NOMO-1 treated with DMSO at 0.1 percent for 48 hours (cell line): ENCODE data around the gene FBXO15.

Experiments
- DNase-seq: peaks from one replicate; lab custom pipeline; 2025; ENCODE audit not compliant: unreplicated experiment; lab: John Stamatoyannopoulos, UW

Gene FBXO15

DNA sequence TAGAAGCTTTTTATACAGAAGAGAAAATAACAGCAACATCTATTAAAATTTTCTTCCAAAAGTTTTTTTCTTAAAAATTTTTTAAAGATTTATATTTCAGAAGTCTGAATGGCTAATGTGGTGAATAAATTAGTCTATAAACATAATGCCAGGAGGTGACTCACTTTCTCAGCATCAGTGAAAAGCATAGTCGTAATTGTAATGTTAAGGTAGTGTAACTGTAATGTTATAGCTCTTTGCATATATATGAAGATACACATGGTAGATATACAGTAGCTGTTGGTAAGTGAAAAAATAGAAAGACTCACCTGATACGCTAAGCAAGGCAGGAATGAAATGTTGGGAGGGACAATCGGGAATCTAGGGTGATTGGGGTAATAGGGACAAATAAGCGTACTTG, 6.2 kb upstream of the FBXO15 start:
- DNase-seq, result no peak

DNA sequence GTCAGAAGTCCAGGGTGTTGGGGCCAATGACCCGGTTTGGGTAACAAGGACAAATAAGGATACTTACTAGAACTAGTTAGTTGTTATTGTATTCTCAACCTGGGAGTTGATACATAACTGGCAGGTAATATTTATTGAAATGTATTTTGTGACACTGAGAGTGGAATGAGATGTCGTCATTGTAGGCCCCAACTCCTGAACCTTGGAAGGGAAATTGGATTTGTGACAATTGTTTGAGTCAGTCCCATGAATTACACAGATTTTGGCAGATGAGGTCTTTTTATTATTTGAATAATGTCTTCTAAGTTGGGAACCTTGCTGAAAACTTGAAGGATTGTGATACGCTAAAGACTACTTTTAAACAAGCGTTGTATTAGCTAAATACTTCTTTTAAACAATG, 5.7 kb upstream of the FBXO15 start:
- no peak for DNase-seq

DNA sequence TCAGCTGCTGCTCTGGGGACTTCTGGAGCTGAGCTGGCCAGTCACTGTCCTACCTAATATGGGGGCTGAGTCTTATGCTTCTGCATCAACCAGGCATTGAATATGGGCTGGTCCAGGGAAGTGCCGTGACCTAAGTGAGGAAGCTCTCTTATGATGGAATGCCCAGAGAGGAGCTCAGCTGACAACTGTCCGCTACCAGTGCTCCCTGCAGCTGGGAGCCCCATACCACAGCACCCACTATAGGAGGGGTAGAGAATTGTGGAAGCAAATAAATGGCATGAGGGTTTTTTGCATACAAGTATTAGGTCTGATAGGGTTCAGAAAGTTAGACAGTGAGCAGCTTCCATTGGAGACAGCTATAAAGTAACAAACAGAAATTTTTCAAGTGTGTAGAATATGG, 5.2 kb upstream of the FBXO15 start:
- no peak for DNase-seq

DNA sequence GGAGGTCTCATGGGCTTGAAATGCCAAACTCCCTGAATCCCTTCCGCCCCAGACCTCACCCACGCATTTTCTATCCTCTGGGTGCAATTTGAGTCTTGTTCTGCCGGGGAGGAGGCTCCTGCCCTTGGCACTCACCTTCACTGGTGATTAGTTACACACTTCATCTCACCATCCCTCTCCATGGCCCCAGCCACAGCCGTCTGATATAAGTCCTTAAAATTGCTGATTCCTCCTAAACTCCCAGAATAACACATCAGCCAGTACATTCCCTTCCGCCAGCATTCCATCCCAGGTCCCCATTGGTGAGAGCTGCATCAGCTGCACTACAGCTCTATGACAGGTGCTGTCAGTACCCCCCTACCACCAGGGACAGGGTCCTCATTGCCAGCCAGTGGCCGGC, 4.6 kb upstream of the FBXO15 start:
- DNase-seq, result no peak

DNA sequence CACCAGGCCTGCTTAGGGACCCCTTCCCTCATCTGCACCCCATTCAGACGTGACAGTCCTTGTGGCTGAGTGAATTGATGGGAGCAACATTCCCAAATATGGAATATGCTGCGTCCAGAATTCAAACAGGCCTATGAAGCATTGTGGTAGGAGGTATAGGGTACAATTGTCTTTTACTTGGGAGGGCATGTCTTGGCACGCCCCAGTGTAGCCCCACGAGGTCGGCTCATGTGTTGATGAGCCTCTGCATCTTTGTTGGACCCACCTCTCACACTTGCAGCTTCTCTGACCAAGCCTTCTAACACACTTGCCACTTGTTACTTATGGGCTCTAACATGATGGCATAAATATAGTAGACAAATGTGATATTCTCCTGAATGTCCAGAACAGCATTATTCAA, 2.2 kb upstream of the FBXO15 start:
- no peak for DNase-seq

DNA sequence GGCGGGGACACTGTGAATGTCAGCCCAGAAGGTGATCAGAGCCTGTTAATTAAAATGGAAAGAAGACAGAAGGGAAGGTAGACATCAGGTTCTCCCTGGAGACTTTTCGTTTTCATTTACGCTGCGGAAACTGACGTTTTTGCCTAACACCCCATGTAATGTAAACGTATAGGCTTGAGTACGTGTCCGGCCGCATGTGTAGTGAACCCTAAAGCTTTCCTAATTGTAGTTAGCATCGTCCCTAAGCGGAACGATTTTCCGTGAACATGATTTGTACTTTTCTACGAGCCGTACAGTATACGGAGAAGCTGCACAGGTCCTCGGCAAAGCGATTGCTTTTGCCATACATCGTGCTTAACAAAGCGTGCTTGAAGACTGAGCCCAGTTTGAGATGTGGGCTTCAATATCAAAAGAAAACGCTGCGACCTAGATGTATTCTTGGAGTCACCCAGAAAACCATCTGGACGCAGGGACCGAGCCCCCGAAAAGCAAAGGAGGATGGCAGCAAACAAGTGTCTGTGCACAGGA, 973 bp upstream of the FBXO15 start:
- no peak for DNase-seq

DNA sequence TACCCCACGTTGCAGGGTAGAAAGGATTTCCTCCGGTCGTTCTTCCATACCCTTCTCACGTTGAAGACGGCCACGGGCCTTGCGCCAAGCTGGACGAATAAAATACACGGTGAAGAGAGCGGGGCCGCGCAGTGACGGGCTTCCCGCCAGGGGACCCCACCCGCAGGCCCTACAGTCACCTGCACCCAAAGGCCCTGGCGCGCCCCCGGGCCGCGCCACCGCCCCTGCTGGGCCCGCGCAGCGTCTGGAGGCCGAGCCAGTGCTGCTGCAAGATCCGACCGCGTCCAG, 199 bp downstream of the FBXO15 start:
- DNase-seq, result no peak

DNA sequence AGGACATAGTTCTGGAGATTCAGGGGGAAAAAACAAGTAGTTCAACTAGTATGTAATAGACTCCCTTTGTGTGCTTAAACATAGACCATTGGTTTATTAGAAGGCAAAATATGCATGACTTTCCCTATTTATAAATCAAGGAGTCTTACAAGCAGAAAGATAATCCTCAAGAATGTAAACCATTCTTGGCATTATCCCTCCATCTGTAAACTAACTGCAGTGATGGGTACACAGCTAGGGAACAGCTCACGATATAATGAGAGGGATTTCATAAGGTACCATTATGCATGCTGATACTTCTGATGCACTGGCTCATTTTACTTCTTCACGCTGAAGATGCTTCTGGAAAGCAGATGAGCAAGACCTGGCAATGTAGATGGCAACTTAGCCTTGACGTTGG, 878 bp downstream of the FBXO15 start:
- no peak for DNase-seq

DNA sequence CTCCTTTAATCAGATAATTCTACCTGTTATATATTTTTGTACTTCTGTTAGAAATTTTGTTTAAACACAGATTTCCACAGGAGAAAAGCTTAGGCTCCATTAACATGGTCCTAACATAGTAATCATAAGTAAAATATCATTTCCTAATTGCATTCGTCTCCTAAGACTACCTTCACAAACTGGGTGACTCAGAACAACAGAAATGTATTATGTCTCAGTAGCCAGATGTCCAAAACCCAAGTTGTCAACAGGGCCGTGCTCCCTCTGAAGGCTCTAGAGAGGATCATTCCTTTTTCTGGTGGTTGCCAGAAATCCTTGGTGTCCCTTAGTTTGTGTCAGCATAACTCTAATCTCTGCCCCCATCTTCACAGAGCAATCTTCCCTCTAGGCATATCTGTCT, 5.4 kb downstream of the FBXO15 start:
- no peak for DNase-seq

DNA sequence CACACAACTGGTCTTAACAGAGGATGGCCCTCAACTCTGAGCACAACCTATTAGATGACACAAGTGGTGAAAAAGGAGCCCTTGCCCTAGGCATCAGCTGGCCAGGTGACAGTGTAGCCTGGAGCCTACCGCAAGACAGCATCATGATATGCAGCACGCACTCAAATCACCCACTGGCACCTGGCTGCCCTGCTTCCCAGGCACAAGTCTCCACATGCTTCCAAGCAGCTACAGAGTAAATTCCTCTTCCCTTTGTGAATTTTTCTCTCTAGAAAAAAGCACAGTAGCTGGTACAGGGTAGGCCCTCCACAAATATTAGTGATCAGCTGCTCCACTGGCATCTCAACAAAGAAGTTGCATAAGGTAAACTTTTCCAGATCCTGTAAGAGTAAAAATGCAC, 6.0 kb downstream of the FBXO15 start:
- DNase-seq, result no peak

DNA sequence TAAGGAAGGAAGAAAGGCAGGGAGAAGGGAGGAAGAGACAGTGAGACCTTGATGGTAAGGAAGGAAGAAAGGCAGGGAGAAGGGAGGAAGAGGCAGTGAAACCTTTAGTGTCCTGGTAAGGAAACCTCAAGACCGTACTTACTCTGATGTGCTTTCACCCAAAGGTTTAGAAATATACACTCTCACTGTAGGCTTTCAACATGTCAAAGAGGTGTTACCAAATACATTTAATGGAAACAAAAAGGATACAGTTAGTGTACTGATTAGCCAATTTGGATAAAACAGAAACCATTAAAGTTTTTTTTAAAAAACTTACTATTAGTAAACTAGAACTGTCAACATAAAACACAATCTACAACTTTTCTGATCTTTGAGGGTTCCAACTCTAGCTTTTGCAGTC, 7.1 kb downstream of the FBXO15 start:
- peak; percentile 48 for DNase-seq

DNA sequence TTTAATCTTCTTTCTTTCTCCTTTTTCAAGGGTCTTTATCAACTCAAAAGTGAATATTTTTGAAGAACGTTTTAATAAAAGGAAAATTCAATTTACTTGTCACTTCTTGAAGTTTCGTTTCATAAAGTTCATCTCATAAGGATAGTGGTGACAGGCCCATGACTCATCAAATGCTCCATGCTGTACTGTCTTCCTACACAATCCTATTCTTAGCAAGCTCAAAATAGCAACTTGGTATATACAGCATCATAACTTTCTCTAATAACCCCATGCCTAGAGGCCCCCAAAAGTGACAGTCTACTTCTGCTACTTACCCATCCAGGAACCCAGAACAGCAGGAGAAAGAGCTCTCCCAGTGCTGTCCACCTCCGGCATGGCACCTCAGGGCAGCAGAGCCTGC, 7.7 kb downstream of the FBXO15 start:
- peak; percentile 42 for DNase-seq

DNA sequence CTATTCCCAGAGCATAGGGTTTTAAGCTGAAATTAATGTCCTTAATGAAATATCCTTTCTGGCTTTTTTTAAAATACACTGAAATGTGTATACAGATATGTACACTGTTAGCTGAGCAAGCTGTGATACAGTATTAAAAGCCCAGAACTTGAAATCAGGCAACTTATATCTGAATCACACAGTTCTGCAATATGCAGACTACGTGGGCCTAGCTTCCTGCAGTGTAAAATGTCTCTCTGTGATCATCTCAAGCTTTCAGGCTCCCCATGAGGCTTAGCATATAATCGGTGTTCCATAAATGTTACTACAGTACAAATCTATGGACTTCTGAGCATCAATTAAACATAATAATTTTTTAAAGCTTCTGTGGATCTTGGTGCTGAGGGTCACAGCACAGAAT, 8.2 kb downstream of the FBXO15 start:
- DNase-seq, result peak; percentile 17

DNA sequence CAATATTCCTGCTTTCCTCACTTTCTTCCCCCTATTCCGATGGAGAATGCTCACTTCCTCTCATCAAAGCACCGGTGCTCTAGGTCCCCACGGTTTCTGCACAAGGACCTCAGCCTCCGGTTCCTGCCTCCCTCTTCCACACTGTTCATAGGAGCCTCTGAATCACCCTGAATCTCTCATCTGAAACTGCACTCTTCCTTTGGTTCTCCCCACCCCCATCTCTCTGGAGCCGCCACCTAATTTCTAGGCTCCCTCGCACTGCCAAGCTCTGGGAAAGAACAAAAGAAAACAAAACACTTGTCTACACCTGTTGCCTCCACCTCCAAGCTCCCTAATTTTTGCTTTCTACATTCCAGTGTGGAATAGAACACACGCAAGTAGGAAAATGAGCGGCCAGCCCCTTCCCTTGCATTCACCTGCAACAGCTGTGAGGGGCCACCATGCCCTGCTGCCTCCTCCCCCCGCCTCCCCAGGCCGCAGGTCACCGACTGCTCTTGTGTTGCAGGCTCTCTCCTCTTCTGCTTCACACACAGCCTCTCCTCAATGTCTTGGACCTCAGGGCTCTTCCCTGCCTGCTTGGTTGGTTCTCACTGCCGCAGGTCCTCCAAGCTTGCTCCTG, 9.6 kb downstream of the FBXO15 start:
- DNase-seq, result no peak

DNA sequence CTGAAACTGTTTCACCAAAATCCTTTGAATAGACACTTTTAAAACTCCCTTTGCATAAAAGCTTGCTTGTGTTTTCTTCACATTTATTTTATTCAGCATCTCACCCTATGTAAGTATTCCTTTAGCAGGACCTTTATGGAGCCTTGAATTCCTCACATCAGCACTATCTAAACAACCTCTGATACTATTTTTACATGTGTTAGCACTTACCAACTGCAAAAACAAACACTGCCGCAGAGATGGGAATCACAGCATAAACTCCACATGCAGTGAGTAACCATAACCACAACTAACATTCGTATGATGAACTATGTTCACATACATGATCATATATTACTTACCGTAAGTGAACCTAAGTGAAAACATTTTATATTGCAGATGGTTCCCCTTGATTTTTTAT, 15.4 kb downstream of the FBXO15 start:
- no peak for DNase-seq

DNA sequence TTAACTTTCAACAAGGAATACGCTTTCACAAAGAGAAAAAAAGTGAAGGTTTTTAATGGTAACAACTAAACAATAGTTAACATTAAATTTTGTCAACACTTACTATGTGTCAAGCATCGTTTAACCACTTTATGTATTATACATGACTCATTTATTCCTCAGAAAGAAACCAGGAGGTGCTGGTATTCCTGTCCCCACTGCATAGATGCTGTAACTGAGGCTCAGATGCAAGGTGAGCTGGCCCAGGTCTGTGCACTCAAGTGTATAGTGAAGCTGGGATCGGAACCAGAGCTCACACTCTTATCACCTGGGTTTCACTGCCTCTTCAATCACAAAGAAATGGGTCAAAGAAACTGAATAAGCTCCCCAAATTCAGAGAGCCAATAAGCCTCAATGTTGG, 16.5 kb downstream of the FBXO15 start:
- no peak for DNase-seq

DNA sequence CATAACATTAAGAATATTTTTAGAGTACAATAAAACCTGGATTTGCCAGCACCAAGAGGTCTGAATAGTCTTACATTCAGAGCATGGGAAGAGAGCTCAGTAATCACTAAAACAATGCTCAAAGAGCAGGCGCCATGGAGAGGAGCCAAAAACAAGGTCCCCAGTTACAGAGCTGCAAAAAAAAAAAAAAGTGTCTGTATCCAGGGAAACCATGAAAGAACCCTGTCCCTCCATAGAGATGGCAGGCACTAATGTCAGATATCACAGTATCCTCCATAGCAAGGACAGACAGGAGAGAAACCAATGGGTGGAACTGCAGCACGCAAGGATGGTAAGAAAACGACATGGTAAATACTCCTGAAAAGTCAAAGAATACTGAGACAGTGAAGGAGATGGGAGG, 19.5 kb downstream of the FBXO15 start:
- DNase-seq, result no peak

DNA sequence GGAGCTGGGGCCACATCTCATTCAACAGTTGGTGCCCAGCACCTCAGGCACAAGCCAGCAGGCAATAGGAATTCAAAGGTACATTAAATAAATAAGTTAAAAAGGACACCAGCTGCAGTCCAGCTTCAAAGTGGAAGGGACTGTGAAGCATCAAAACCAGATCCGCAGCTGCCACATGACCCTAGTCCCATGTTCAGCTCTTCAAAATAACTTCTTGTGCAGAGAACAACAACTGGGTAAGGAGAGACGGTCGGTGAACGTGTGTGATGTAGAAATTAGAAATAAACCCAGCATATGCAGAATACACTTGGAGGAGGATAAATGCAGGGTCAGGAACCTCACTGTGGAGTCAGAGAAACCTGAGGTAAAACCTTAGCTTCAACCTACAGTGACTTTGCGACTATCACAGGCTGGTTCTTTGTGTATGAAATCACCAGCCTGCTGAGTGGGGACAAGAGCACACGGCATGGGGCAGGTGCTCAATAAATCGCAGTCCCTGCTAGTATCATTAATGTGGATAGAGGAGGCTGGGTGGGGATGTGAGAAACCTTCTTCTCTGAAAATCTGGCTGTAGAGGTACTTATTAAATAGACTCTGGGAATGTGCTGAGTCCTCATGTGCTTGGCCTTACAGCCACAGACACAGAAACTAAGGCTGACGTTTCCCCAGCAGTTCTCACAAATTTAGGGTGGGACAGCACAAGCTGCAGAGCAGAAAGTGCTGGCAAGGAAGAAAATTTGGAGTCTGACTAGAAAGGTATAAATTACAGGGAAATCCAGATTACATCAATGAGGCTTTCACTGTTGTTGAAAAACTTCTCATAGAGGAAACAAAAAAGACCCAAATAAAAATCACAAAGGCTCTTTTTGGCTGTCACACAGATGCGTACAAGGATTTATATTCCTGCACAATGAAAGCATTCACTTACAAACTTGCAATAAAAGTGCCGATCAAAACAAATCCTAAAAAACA, 20.7 kb downstream of the FBXO15 start:
- DNase-seq, result no peak

DNA sequence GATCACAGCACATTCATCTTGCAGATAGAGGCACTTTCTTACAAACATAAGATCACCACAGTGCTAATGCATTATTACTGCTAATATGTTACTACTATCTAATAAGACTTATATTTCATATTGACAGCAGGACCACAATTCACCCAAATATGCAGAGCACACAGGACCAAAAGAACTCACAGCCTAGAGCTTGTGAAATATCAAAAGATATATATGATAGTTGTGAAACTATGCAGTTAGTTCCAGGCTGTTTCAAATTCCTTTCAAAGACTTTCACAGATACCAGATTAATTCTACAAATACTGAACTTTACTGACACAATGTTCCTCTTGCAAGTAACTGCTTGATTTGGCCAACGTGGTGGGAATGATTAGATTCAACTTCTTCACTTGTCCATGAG, 23.0 kb downstream of the FBXO15 start:
- no peak for DNase-seq

DNA sequence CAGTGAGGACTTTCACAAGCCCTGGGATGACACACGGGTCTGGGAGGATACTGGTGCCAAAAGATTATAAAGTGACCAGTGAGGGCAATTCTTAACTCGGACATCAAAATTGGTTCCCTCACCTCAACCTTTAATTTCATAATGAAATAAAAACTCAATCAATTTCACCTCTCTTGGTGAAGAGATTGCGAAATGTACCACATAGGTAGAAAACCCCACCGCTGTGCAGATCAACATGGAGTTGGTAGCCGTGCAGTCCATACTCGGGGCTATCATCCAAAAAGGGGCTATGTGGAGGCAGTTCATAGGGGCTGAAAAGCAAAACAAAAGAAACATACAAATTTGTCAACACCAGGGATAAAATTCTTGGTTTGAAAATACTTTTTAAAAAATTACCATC, 24.4 kb downstream of the FBXO15 start:
- no peak for DNase-seq

DNA sequence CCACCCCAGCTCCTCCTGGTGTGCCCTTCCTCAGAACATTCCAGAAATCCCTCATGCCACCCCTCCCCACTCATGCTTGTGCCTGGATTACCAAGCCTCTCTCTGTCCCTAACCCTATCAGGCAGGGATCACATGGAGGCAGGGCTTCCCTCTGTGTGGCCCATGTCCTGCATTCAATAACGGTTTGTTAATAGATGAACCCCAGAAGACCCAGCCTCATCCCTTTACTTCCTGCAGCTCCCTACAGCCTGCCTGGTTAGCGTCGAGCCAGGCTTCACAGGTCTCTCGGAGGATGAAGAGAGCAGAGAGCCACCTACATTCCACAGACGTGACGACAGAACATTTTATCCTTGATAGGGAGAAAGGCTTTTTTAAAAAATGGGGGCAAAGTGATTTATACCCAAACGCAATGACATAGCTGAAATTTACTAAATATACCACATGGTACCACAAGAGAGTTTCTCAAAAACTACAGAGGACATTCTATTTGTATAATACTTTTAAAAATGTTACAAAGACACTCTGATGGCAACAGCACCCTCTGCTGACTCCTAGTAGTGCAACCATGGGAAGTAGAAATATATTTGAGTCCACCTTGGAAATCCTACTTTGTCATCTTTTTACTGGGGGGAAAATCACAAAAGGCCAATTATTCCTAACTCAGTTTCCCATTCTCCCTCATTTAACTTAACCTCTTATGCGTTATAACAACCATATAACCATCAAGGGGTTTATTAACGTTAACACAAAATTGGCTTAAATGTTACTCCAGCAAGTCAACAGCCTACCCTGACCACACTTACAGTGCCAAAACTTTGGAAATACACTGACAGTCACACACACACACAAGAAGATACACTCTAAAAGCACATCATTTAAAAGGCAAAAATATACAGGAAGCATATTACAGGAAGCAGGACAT, 30.7 kb downstream of the FBXO15 start:
- peak; percentile 44 for DNase-seq

DNA sequence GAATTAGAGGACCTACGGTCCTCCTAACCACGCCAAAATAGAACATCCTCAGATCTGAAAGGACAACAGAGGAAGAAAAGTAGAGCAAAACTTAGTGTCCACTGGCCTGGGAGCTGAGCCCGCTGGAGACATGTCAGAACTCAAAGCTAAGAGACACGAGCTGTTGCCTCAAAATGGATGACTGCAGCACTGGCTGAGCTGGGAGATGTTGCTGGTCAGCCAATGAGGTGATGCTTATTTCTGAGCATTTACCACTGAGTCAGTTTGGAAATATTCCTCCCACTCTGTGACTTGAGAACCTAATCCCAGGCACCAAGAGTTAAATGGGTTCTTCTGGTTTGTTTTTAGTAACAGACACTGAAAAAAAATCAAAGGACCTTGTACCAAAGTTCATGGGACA, 32.6 kb downstream of the FBXO15 start:
- DNase-seq, result no peak
